ENCODE measurements around the gene PFN3. TPM values are rescaled to one million over a fixed set of nuclear protein-coding genes. Genes with fewer than 3 reads are reported as not detected.

PFN3 gene
- total RNA-seq, 2 donors from 2014 or later, result not detected

GRCh38 chr5:177444106-177445051 is 43.9 kb upstream of the PFN3 start:
- DNase-seq (ENCODE audit: low spot score) (no peak), ATAC-seq (ENCODE audit: insufficient number of reproducible peaks, low FRiP score, low read depth) (no peak)
- TF ChIP-seq CTCF (IDR thresholded peaks at IDR 0.05), result no peak
- H3K36me3 ChIP-seq, result peaks cover 17% of the 10 kb centered on the region
- H3K27ac ChIP-seq, result no peak overlapping the region
- H3K4me1 ChIP-seq (ENCODE audit: control insufficient read depth in 1 of 2, low read depth in 2 of 2), result peaks cover 20 to 27% of the 10 kb centered on the region in 2 donors
- H3K4me3 ChIP-seq, result no peak overlapping the region
- no peaks in the 10 kb centered on the region for H3K27me3 ChIP-seq (replicated peaks; ENCODE audit: insufficient read depth)
- H3K9me3 ChIP-seq, result no peaks in the 10 kb centered on the region

- ATAC-seq (ENCODE audit: insufficient number of reproducible peaks, low FRiP score, low read depth), result no peak
- no peak for TF ChIP-seq CTCF (IDR thresholded peaks at IDR 0.05)
- Histone ChIP-seq H3K27ac (no peak overlapping the region), H3K4me3 (no peak overlapping the region), H3K27me3 (replicated peaks; ENCODE audit: insufficient read depth) (no peaks in the 10 kb centered on the region), H3K9me3 (no peaks in the 10 kb centered on the region), H3K36me3 (peaks cover 20% of the 10 kb centered on the region), H3K4me1 (ENCODE audit: control insufficient read depth in 1 of 2, low read depth in 2 of 2) (peaks cover 20 to 27% of the 10 kb centered on the region in 2 donors)
- DNase-seq (ENCODE audit: low spot score), result no peak
These were observed 42.9 kb upstream of the PFN3 start for GRCh38 chr5:177443144-177443983.

GRCh38 chr5:177442066-177442826 is 41.8 kb upstream of the PFN3 start:
- Histone ChIP-seq H3K9me3 (no peaks in the 10 kb centered on the region), H3K4me1 (ENCODE audit: control insufficient read depth in 1 of 2, low read depth in 2 of 2) (peaks cover 11 to 19% of the 10 kb centered on the region in 2 donors), H3K27me3 (replicated peaks; ENCODE audit: insufficient read depth) (no peaks in the 10 kb centered on the region), H3K27ac (no peak overlapping the region), H3K4me3 (no peak overlapping the region), H3K36me3 (peaks cover 28% of the 10 kb centered on the region)
- no peak for TF ChIP-seq CTCF (IDR thresholded peaks at IDR 0.05)
- ATAC-seq (ENCODE audit: insufficient number of reproducible peaks, low FRiP score, low read depth), result no peak
- DNase-seq (ENCODE audit: low spot score), result no peak

GRCh38 chr5:177440990-177441780 is 40.7 kb upstream of the PFN3 start:
- TF ChIP-seq CTCF (IDR thresholded peaks at IDR 0.05), result no peak

More at GRCh38 chr5:177440990-177441780, 40.7 kb upstream of the PFN3 start:
- H3K27ac ChIP-seq, result no peak overlapping the region
- no peak for DNase-seq (ENCODE audit: low spot score)
- no peak for ATAC-seq (ENCODE audit: insufficient number of reproducible peaks, low FRiP score, low read depth)
- peaks cover 35% of the 10 kb centered on the region for H3K36me3 ChIP-seq
- H3K9me3 ChIP-seq, result no peaks in the 10 kb centered on the region
- peaks cover 5 to 11% of the 10 kb centered on the region in 2 donors for H3K4me1 ChIP-seq (ENCODE audit: control insufficient read depth in 1 of 2, low read depth in 2 of 2)
- H3K27me3 ChIP-seq (replicated peaks; ENCODE audit: insufficient read depth), result no peaks in the 10 kb centered on the region
- no peak overlapping the region for H3K4me3 ChIP-seq
